GM23248 (cell line): ENCODE data around the gene HOXC9. TPM values are rescaled to one million over a fixed set of nuclear protein-coding genes. Genes with fewer than 3 reads are reported as not detected.

Experiments used
- DNase-seq: peaks from one replicate; pipeline ENCODE4 v3.0.0-alpha.2; 2015
- H2AFZ ChIP-seq: fragments of 200-600 bp; sonication (generic); 2 replicates; pipeline ENCODE4 v1.6.1; 2016; ENCODE audit warnings: antibody characterized with exemption
- H3F3A ChIP-seq: fragments of 200-600 bp; sonication (generic); 2 replicates; pipeline ENCODE4 v1.6.1; 2016; ENCODE audit warnings: mild to moderate bottlenecking, antibody characterized with exemption, mixed run types; ENCODE audit not compliant: insufficient read depth
- H3K27ac ChIP-seq: fragments of 200-600 bp; sonication (generic); 2 replicates; pipeline ENCODE4 v1.5.1; 2016; ENCODE audit warnings: mild to moderate bottlenecking
- H3K27me3 ChIP-seq: fragments of 200-600 bp; sonication (generic); replicated peaks from 2 replicates; pipeline ENCODE4 v1.6.1; 2016; ENCODE audit warnings: mild to moderate bottlenecking; ENCODE audit not compliant: insufficient read depth
- H3K36me3 ChIP-seq: fragments of 200-600 bp; sonication (generic); 2 replicates; pipeline ENCODE4 v1.6.1; 2016; ENCODE audit warnings: low read depth, mild to moderate bottlenecking
- H3K4me1 ChIP-seq: fragments of 200-600 bp; sonication (generic); 2 replicates; pipeline ENCODE4 v1.6.1; 2016; ENCODE audit warnings: mild to moderate bottlenecking; ENCODE audit not compliant: insufficient read depth
- H3K4me2 ChIP-seq: fragments of 200-600 bp; sonication (generic); one replicate; pipeline ENCODE4 v1.6.1; 2016; ENCODE audit warnings: mild to moderate bottlenecking; ENCODE audit not compliant: unreplicated experiment
- H3K4me3 ChIP-seq: fragments of 200-600 bp; sonication (generic); 2 replicates; pipeline ENCODE4 v1.5.1; 2016; ENCODE audit warnings: mild to moderate bottlenecking
- H3K79me2 ChIP-seq: fragments of 200-600 bp; sonication (generic); 2 replicates; pipeline ENCODE4 v1.6.1; 2016; ENCODE audit warnings: mild to moderate bottlenecking; ENCODE audit not compliant: insufficient read depth
- H3K9ac ChIP-seq: fragments of 200-600 bp; sonication (generic); 2 replicates; pipeline ENCODE4 v1.6.1; 2016; ENCODE audit warnings: mild to moderate bottlenecking
- H3K9me2 ChIP-seq: fragments of 200-600 bp; sonication (generic); 2 replicates; pipeline ENCODE4 v1.6.1; 2016; ENCODE audit warnings: mixed run types, mild to moderate bottlenecking, moderate library complexity; ENCODE audit not compliant: insufficient read depth
- H3K9me3 ChIP-seq: fragments of 200-600 bp; sonication (generic); one replicate; pipeline ENCODE4 v1.6.1; 2017; ENCODE audit warnings: low read depth
- H4K20me1 ChIP-seq: fragments of 200-600 bp; sonication (generic); 2 replicates; pipeline ENCODE4 v1.6.0; 2016; ENCODE audit not compliant: insufficient read depth
- EZH2 ChIP-seq: fragments of 200-600 bp; sonication (generic); IDR thresholded peaks from 2 replicates; pipeline ENCODE4 v1.6.1; 2018; ENCODE audit warnings: antibody characterized with exemption, mild to moderate bottlenecking; ENCODE audit not compliant: insufficient read depth, poor library complexity, severe bottlenecking
- EZH2phosphoT487 ChIP-seq: fragments of 200-600 bp; sonication (generic); IDR thresholded peaks from 2 replicates; pipeline ENCODE4 v1.6.1; 2018; ENCODE audit warnings: antibody characterized with exemption, moderate library complexity, mild to moderate bottlenecking, low read depth; ENCODE audit not compliant: insufficient read depth
- WGBS, 2 experiments: methylation state at CpG; one replicate each; pipeline ENCODE4 v1.1.6; 2015 to 2017; ENCODE audit warnings: low lambda C conversion rate in 2 of 2, low coverage in 1 of 2; ENCODE audit errors: missing lambda C conversion rate in 2 of 2; 5-methylcytosine and 5-hydroxymethylcytosine counted together
- in situ Hi-C: fragments of 300-500 bp; cut with MboI; formaldehyde crosslinking; loops from 2 replicates; pipeline ENCODE4 v1.15.0; 2020
- polyA plus RNA-seq: library from polyadenylated mRNA; unstranded; fragments of >200 nt; fragmentation: Nextera tagmentation; extraction: Ambion mirVana; gene quantifications from 2 replicates; pipeline ENCODE4 v1.2.1, GENCODE V29; 2016
- total RNA-seq: library from RNA; depleted of rRNA; stranded (reverse); fragments of >200 nt; shearing (Covaris generic); gene quantifications from 2 replicates; pipeline ENCODE4 v1.2.3, GENCODE V29; 2014

The HOXC9 gene
- total and polyA plus RNA-seq, 2 experiments from 2014 or later: 2.5 to 5.5 TPM

DNA sequence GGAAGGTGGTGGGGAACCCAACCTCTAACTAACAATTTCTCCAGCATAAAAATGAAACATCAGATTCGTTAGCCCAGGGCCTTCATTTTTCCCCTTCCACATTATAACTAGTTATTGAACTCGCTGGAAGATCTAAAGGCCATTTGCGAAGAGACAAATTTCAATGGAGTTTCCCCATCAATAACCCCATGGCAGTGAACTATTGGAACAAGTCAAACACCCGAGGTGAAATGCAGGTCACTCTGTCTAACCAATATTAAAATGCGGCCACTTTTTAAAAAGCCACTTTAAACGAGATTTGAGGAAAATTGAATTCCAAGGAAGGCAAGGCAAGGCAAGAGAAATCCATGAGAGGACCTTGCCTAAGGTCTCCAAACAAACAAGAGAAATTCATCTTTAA lies 49.1 kb downstream of the HOXC9 start:
- in situ Hi-C loops: no loop called here
- Histone ChIP-seq H4K20me1 (no peaks in the 10 kb centered on the region), H3K9ac (no peak overlapping the region), H3K4me2 (no peak overlapping the region), H3K79me2 (peaks cover 39% of the 10 kb centered on the region), H3K27ac (no peak overlapping the region), H3K9me2 (no peaks in the 10 kb centered on the region), H3K36me3 (no peaks in the 10 kb centered on the region), H3K4me1 (peaks cover 9% of the 10 kb centered on the region), H3K9me3 (no peaks in the 10 kb centered on the region), H3F3A (no peaks in the 10 kb centered on the region), H2AFZ (no peak overlapping the region), H3K4me3 (no peak overlapping the region), H3K27me3 (no peaks in the 10 kb centered on the region)
- WGBS, 2 experiments: 85 to 88% methylated on average over 6 of the region's 6 CpGs
- no peak for TF ChIP-seq EZH2phosphoT487
- TF ChIP-seq EZH2: no peak
- no peak for DNase-seq

- H3K27me3 ChIP-seq: no peaks in the 10 kb centered on the region
- H3K27ac ChIP-seq: no peak overlapping the region
- H4K20me1 ChIP-seq: no peaks in the 10 kb centered on the region
- 93 to 95% methylated on average over 2 of the region's 2 CpGs for WGBS, 2 experiments
- no peaks in the 10 kb centered on the region for H3K36me3 ChIP-seq
- in situ Hi-C loops: no loop called here
- no peak overlapping the region for H2AFZ ChIP-seq
- peaks cover 35% of the 10 kb centered on the region for H3K79me2 ChIP-seq
- DNase-seq: no peak
- H3K4me2 ChIP-seq: no peak overlapping the region
- no peak for TF ChIP-seq EZH2
- TF ChIP-seq EZH2phosphoT487: no peak
- no peaks in the 10 kb centered on the region for H3F3A ChIP-seq
- H3K9me3 ChIP-seq: no peaks in the 10 kb centered on the region
- H3K9me2 ChIP-seq: no peaks in the 10 kb centered on the region
- peaks cover 11% of the 10 kb centered on the region for H3K4me1 ChIP-seq
- H3K9ac ChIP-seq: no peak overlapping the region
- H3K4me3 ChIP-seq: no peak overlapping the region
These were observed 50.5 kb downstream of the HOXC9 start for GRCh38 chr12:54050482-54050810.

GRCh38 chr12:54051026-54051842 lies 51.3 kb downstream of the HOXC9 start:
- H4K20me1 ChIP-seq: no peaks in the 10 kb centered on the region
- no peak overlapping the region for H3K9ac ChIP-seq
- WGBS, 2 experiments: 76 to 84% methylated on average over 11 to 12 of the region's 12 CpGs
- no peaks in the 10 kb centered on the region for H3K36me3 ChIP-seq
- peaks cover 33% of the 10 kb centered on the region for H3K79me2 ChIP-seq
- DNase-seq: peak; percentile 18
- in situ Hi-C loops: no loop called here
- H3K9me3 ChIP-seq: no peaks in the 10 kb centered on the region
- H3K4me1 ChIP-seq: peaks cover 16% of the 10 kb centered on the region
- no peaks in the 10 kb centered on the region for H3K9me2 ChIP-seq
- H3F3A ChIP-seq: no peaks in the 10 kb centered on the region
- no peaks in the 10 kb centered on the region for H3K27me3 ChIP-seq
- TF ChIP-seq EZH2phosphoT487: no peak
- no peak for TF ChIP-seq EZH2
- H3K27ac ChIP-seq: no peak overlapping the region
- no peak overlapping the region for H2AFZ ChIP-seq
- no peak overlapping the region for H3K4me3 ChIP-seq
- no peak overlapping the region for H3K4me2 ChIP-seq

- H3F3A ChIP-seq: no peaks in the 10 kb centered on the region
- H3K9ac ChIP-seq: 0 out of 2 replicates have a peak overlapping the region, but pooled peaks have one; percentile 89
- H3K27me3 ChIP-seq: no peaks in the 10 kb centered on the region
- no peak overlapping the region for H3K4me2 ChIP-seq
- no peak overlapping the region for H3K27ac ChIP-seq
- no peaks in the 10 kb centered on the region for H3K36me3 ChIP-seq
- H2AFZ ChIP-seq: no peak overlapping the region
- H3K9me3 ChIP-seq: no peaks in the 10 kb centered on the region
- no peak overlapping the region for H3K4me3 ChIP-seq
- 92 to 95% methylated on average over 24 of the region's 24 CpGs for WGBS, 2 experiments
- H3K9me2 ChIP-seq: no peaks in the 10 kb centered on the region
- H4K20me1 ChIP-seq: no peaks in the 10 kb centered on the region
- peaks cover 16% of the 10 kb centered on the region for H3K4me1 ChIP-seq
- no peak for DNase-seq
- TF ChIP-seq EZH2phosphoT487 (no peak), EZH2 (no peak)
- in situ Hi-C loops: no loop called here
- H3K79me2 ChIP-seq: peaks cover 33% of the 10 kb centered on the region
These were observed 52.0 kb downstream of the HOXC9 start for GRCh38 chr12:54051874-54052437.
